Panc1 (cell line): Measurements from ENCODE around the gene HYAL3.

Source experiments
- POLR2AphosphoS5 ChIP-seq: IDR thresholded peaks from 2 replicates; pipeline ENCODE4 v1.6.1; 2012; ENCODE audit warnings: mild to moderate bottlenecking, low read depth, low read length, moderate library complexity
- SIN3A ChIP-seq: IDR thresholded peaks from 2 replicates; pipeline ENCODE4 v1.6.1; 2012; ENCODE audit warnings: low read depth, mild to moderate bottlenecking, low read length, moderate library complexity, borderline replicate concordance; ENCODE audit not compliant: insufficient read depth
- TF ChIP-seq, protein P1 (sequence below): fragments of 450-650 bp; IDR thresholded peaks from 2 replicates; pipeline ENCODE4 v1.5.1; 2017; ENCODE audit warnings: mild to moderate bottlenecking

DNA sequence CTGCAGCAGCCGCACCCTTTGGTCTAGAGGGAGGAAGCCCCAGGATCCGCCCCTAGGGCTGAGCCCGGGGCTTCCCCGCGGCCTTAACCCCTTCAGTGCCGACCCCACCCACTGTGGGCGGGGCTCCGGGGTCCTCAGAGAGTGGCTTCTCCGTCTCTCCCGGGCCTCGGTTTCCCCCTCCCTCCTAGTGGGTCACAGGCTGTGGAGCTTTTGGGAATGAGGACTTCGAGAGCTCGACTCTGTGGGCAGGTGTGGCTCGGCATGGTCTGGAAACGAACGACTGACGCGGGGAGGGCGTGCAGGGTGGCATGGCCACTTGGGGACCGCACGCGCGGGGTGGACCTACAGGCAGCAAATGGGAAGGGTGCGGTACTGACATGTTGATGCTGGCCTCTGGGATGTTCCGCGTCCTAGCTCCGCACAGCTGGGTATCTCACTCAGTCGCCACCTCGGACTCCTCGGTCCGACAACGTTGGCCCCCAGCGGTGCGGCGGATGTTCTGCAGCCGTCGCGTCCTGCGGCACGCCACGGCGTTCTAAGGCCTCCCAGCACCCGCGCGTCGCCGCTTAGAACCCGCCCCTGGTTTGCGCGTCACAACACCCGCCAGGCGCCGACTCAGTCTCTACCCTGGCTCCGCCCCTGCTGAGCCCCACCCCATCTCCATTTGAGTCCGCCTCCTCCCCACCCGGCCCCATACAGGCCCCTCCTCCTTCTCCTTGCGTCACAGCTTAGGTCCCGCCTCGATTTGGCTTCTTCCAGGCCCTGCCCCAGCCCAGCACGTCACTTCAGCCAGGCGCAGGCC lies at the start of gene HYAL3, which contains the start of gene NAA80:
- TF ChIP-seq, protein P1, sequence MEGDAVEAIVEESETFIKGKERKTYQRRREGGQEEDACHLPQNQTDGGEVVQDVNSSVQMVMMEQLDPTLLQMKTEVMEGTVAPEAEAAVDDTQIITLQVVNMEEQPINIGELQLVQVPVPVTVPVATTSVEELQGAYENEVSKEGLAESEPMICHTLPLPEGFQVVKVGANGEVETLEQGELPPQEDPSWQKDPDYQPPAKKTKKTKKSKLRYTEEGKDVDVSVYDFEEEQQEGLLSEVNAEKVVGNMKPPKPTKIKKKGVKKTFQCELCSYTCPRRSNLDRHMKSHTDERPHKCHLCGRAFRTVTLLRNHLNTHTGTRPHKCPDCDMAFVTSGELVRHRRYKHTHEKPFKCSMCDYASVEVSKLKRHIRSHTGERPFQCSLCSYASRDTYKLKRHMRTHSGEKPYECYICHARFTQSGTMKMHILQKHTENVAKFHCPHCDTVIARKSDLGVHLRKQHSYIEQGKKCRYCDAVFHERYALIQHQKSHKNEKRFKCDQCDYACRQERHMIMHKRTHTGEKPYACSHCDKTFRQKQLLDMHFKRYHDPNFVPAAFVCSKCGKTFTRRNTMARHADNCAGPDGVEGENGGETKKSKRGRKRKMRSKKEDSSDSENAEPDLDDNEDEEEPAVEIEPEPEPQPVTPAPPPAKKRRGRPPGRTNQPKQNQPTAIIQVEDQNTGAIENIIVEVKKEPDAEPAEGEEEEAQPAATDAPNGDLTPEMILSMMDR, result no peak; the same call in 1 of the 2 replicates
- TF ChIP-seq POLR2AphosphoS5, result no peak
- TF ChIP-seq SIN3A, result no peak; the same call in 1 of the 2 replicates
